GM12878 (cell line): ENCODE results near the gene CNNM2.

Experiments used
- CTCF ChIP-seq, 3 experiments: IDR thresholded peaks in 2 of 3; conservative IDR thresholded peaks in 1 of 3; 2 replicates each; pipeline ENCODE4 v1.5.1; 2011; ENCODE audit warnings: low read depth in 3 of 3, low read length in 3 of 3, mild to moderate bottlenecking in 3 of 3, control low read depth in 2 of 3, moderate library complexity in 2 of 3, inconsistent platforms in 1 of 3, mixed read lengths in 1 of 3; ENCODE audit not compliant: control insufficient read depth in 2 of 3, insufficient read depth in 1 of 3; ENCODE audit errors: extremely low read depth in 1 of 3
- EZH2 ChIP-seq: IDR thresholded peaks from 2 replicates; pipeline ENCODE4 v1.6.1; 2012; ENCODE audit warnings: low read depth, mild to moderate bottlenecking, control low read depth, inconsistent platforms, low read length, borderline replicate concordance; ENCODE audit not compliant: control insufficient read depth
- POLR2A ChIP-seq: IDR thresholded peaks from 2 replicates; pipeline ENCODE4 v1.6.1; 2011; ENCODE audit warnings: low read depth, mild to moderate bottlenecking, low read length
- RFX5 ChIP-seq: IDR thresholded peaks from 2 replicates; pipeline ENCODE4 v1.6.1; 2011; ENCODE audit warnings: low read depth, low read length, improper control_type of control experiment
- USF1 ChIP-seq: IDR thresholded peaks from 2 replicates; pipeline ENCODE4 v1.6.1; 2011; ENCODE audit warnings: borderline replicate concordance, low read depth, mild to moderate bottlenecking, moderate library complexity, mixed read lengths, low read length; ENCODE audit not compliant: insufficient read depth; ENCODE audit errors: extremely low read length
- ZNF207 ChIP-seq: fragments of 450-650 bp; IDR thresholded peaks from 2 replicates; pipeline ENCODE4 v1.6.1; 2014; ENCODE audit warnings: antibody characterized with exemption, mild to moderate bottlenecking, borderline replicate concordance

- no peak for TF ChIP-seq EZH2
- no peak for TF ChIP-seq USF1
- TF ChIP-seq RFX5 = no peak
- TF ChIP-seq POLR2A = no peak
- TF ChIP-seq ZNF207 = no peak
- no peak for TF ChIP-seq CTCF (IDR thresholded peaks at IDR 0.05 in 2 of 3, conservative IDR thresholded peaks at IDR 0.05 in 1 of 3; ENCODE audit: control insufficient read depth in 2 of 3, extremely low read depth in 1 of 3, insufficient read depth in 1 of 3, low read depth in 3 of 3, low read length in 3 of 3)
Measured at GRCh38 chr10:103013416-103013815, 95.3 kb downstream of the CNNM2 start.
